GM12878 (cell line): ENCODE data around the gene CACHD1. TPM values are rescaled to one million over a fixed set of nuclear protein-coding genes. Genes with fewer than 3 reads are reported as not detected.

ENCODE experiments used
- ATAC-seq: fragments of 200-7000 bp; cut with Tn5 transposase; 3 replicates; pipeline ENCODE4 v1.9.1; 2020; ENCODE audit warnings: mild to moderate bottlenecking, moderate library complexity
- BruUV-seq: library from RNA; stranded (reverse); fragments of 400-500 nt; replicated peaks from 2 replicates; lab custom pipeline; 2021; lab: Mats Ljungman, UMichigan
- CTCF ChIA-PET: fragments of 300-600 bp; sonication (Branson Sonifier 250); formaldehyde crosslinking; extraction: SDS; loops from one replicate; lab custom pipeline; 2021; ENCODE audit warnings: inconsistent platforms; lab: Yijun Ruan, JAX
- POLR2A ChIA-PET: fragments of 350-600 bp; formaldehyde crosslinking; extraction: SDS; loops from one replicate; lab custom pipeline; 2021; ENCODE audit warnings: inconsistent platforms; lab: Charles Lee
- RAD21 ChIA-PET: fragments of 300-600 bp; sonication (Branson Sonifier 250); formaldehyde crosslinking; loops from one replicate; lab custom pipeline; 2023; ENCODE audit warnings: antibody characterized with exemption; ENCODE audit not compliant: unreplicated experiment; lab: Charles Lee
- SMC1A ChIA-PET: fragments of 300-600 bp; sonication (Branson Sonifier 250); formaldehyde crosslinking; loops from one replicate; lab custom pipeline; 2023; ENCODE audit not compliant: unreplicated experiment, uncharacterized antibody; lab: Charles Lee
- DNase-seq: peaks from one replicate; pipeline ENCODE4 v3.0.0-alpha.2; 2011; ENCODE audit warnings: low read depth, low spot score
- FAIRE-seq: peaks from 3 replicates; lab custom pipeline; 2011; peaks lifted over from hg19 to GRCh38; lab: Jason Lieb, UNC
- H2AFZ ChIP-seq: 2 replicates; pipeline ENCODE4 v1.6.0; 2011; ENCODE audit warnings: low read depth, low read length, control low read depth; ENCODE audit not compliant: control insufficient read depth
- H3K27ac ChIP-seq: 2 replicates; pipeline ENCODE4 v1.5.1; 2011; ENCODE audit warnings: control low read depth; ENCODE audit not compliant: control insufficient read depth, insufficient read depth
- H3K27me3 ChIP-seq, 2 experiments: replicated peaks in 1 of 2; 2 replicates each; pipeline versions ENCODE4 v1.6.0 to v1.6.1; 2011; ENCODE audit warnings: low read length in 1 of 2; ENCODE audit not compliant: control insufficient read depth in 2 of 2, insufficient read depth in 2 of 2
- H3K36me3 ChIP-seq, 2 experiments: 2 replicates each; pipeline ENCODE4 v1.5.1; 2011; ENCODE audit warnings: low read length in 1 of 2; ENCODE audit not compliant: control insufficient read depth in 2 of 2, insufficient read depth in 2 of 2
- H3K4me1 ChIP-seq: 2 replicates; pipeline ENCODE4 v1.6.1; 2011; ENCODE audit warnings: mild to moderate bottlenecking, low read length, moderate library complexity, mixed read lengths; ENCODE audit not compliant: control insufficient read depth, insufficient read depth
- H3K4me2 ChIP-seq: 2 replicates; pipeline ENCODE4 v1.6.0; 2011; ENCODE audit warnings: control low read depth; ENCODE audit not compliant: control insufficient read depth, insufficient read depth
- H3K4me3 ChIP-seq: fragments of 200-600 bp; sonication (generic); 2 replicates; pipeline ENCODE4 v1.5.1; 2016
- H3K79me2 ChIP-seq: 2 replicates; pipeline ENCODE4 v1.6.0; 2011; ENCODE audit warnings: low read length; ENCODE audit not compliant: control insufficient read depth, insufficient read depth
- H3K9ac ChIP-seq: 2 replicates; pipeline ENCODE4 v1.8.0; 2011; ENCODE audit warnings: low read length, control low read depth, mixed read lengths; ENCODE audit not compliant: control insufficient read depth, insufficient read depth
- H3K9me3 ChIP-seq: replicated peaks from 3 replicates; pipeline ENCODE4 v1.5.1; 2011; ENCODE audit warnings: mild to moderate bottlenecking, low read length; ENCODE audit not compliant: control insufficient read depth, insufficient read depth
- H4K20me1 ChIP-seq: 2 replicates; pipeline ENCODE4 v1.6.0; 2011; ENCODE audit not compliant: control insufficient read depth, insufficient read depth
- ATF3 ChIP-seq: IDR thresholded peaks from 2 replicates; pipeline ENCODE4 v1.6.1; 2011; ENCODE audit warnings: low read depth, mild to moderate bottlenecking, low read length, moderate library complexity, borderline replicate concordance; ENCODE audit errors: extremely low read depth
- CHD1 ChIP-seq: IDR thresholded peaks from 2 replicates; pipeline ENCODE4 v1.6.1; 2012; ENCODE audit warnings: low read depth, low read length, improper control_type of control experiment
- IKZF2 ChIP-seq, 2 experiments: fragments of 450-650 bp; IDR thresholded peaks; 2 replicates each; pipeline ENCODE4 v1.6.1; 2017; ENCODE audit warnings: mild to moderate bottlenecking in 2 of 2, moderate library complexity in 2 of 2
- NR2F1 ChIP-seq: fragments of 450-650 bp; conservative IDR thresholded peaks from 2 replicates; pipeline ENCODE4 v1.6.1; 2017; ENCODE audit warnings: mild to moderate bottlenecking
- PAX5 ChIP-seq: IDR thresholded peaks from 2 replicates; pipeline ENCODE4 v1.6.1; 2011; ENCODE audit warnings: low read depth, low read length, borderline replicate concordance
- RELB ChIP-seq: fragments of 450-650 bp; IDR thresholded peaks from 2 replicates; pipeline ENCODE4 v1.6.1; 2017; ENCODE audit warnings: low read depth, mild to moderate bottlenecking, moderate library complexity
- RFX5 ChIP-seq: IDR thresholded peaks from 2 replicates; pipeline ENCODE4 v1.6.1; 2011; ENCODE audit warnings: low read depth, low read length, improper control_type of control experiment
- SREBF2 ChIP-seq: IDR thresholded peaks from 2 replicates; pipeline ENCODE4 v1.6.1; 2012; ENCODE audit warnings: mild to moderate bottlenecking, low read length
- TAF1 ChIP-seq: IDR thresholded peaks from 2 replicates; pipeline ENCODE4 v1.6.1; 2011; ENCODE audit warnings: mild to moderate bottlenecking, low read depth, low read length, borderline replicate concordance
- ZNF217 ChIP-seq: fragments of 450-650 bp; IDR thresholded peaks from 2 replicates; pipeline ENCODE4 v1.6.1; 2017; ENCODE audit warnings: antibody characterized with exemption, mild to moderate bottlenecking
- WGBS: methylation state at CpG from one replicate; pipeline ENCODE4 v1.1.6; 2016; ENCODE audit warnings: low lambda C conversion rate; ENCODE audit not compliant: insufficient replicate concordance, insufficient coverage; ENCODE audit errors: missing lambda C conversion rate; 5-methylcytosine and 5-hydroxymethylcytosine counted together
- in situ Hi-C: fragments of 300-500 bp; cut with MboI; formaldehyde crosslinking; loops from 9 replicates; pipeline ENCODE4 v1.14.3; 2018; ENCODE audit warnings: mixed read lengths
- intact Hi-C: fragments of 100-400 bp; cut with micrococcal nuclease; formaldehyde crosslinking; loops from one replicate; pipeline ENCODE4 v1.14.2; 2022; ENCODE audit not compliant: unreplicated experiment
- polyA plus RNA-seq, 11 experiments: library from polyadenylated mRNA; depleted of rRNA in 4 of 11; unstranded in 6 of 11; stranded (reverse) in 5 of 11; fragments of >200 nt; fragmentation: Nextera tagmentation in 4 of 11; fragmentation: Illumina TruSeq in 1 of 11; extraction: Ambion mirVana in 4 of 11; extraction: Trizol in 1 of 11; gene quantifications; 1 replicate in 1 of 11; 2 replicates in 10 of 11; pipeline versions ENCODE4 v1.2.1 to v1.2.3, GENCODE V29; 2011 to 2016; ENCODE audit warnings: inconsistent platforms in 2 of 11, missing spikeins in 2 of 11, low read depth in 1 of 11
- total RNA-seq, 4 experiments: library from RNA; depleted of rRNA in 3 of 4; stranded (reverse); fragments of >200 nt in 3 of 4; fragmentation: Illumina TruSeq in 1 of 4; extraction: Trizol in 1 of 4; gene quantifications; 2 replicates each; pipeline versions ENCODE4 v1.2.1 to v1.2.3, GENCODE V29; 2013 to 2021
- TF ChIP-seq, protein P1 (sequence below): fragments of 450-650 bp; IDR thresholded peaks from 2 replicates; pipeline ENCODE4 v1.6.1; 2016; ENCODE audit warnings: mild to moderate bottlenecking, moderate library complexity, borderline replicate concordance
- TF ChIP-seq, protein P2 (sequence below), 3 experiments: IDR thresholded peaks in 2 of 3; conservative IDR thresholded peaks in 1 of 3; 2 replicates each; pipeline ENCODE4 v1.5.1; 2011; ENCODE audit warnings: low read depth in 3 of 3, low read length in 3 of 3, mild to moderate bottlenecking in 3 of 3, control low read depth in 2 of 3, moderate library complexity in 2 of 3, inconsistent platforms in 1 of 3, mixed read lengths in 1 of 3; ENCODE audit not compliant: control insufficient read depth in 2 of 3, insufficient read depth in 1 of 3; ENCODE audit errors: extremely low read depth in 1 of 3

Gene CACHD1
- total and polyA plus RNA-seq, 10 of the 15 experiments (the other 5 are each of a cell fraction or from before 2014, with no cell fraction given) = 0.03 TPM; not detected in 9

DNA sequence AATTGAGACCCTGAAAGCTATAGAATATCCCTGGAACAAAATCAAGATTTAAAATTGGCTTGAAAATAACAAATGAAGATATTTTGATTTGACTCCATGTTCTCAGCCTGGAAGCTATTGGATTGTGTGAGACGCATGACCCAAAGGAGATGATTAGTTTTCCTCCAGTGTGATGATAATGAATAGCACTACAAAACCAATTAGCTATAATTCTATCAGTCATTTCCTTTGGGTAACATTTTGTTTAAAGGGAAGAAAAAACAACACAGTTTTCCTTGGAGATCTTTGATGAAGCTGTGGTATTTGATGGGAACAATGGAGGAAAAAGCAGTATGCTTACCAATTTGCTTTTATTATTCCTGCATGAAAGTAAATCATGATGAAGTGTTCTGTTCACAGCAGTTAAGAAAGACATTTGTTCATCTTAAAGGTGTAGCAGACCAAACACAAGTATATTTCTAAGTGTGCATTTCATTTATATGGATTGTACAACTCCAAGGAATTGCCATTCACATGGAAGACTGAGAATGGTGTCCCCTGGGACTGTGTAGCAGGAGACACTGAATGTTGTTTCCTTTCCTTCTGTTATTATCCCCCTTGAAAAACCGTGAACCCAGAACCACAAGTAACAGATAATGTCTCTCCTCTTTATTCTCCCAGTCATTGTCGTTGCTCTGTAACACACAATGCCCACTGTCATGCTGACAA, 111.4 kb downstream of the CACHD1 start:
- ChIA-PET SMC1A (interaction anchor here (1.0 kb wide), 1 partner anchor 8 kb away, joined by 3 read pairs; no protein-coding TSS in a partner anchor), CTCF (interaction anchor here (1.2 kb wide), 1 partner anchor 28 kb away, joined by 3 read pairs; no protein-coding TSS in a partner anchor), POLR2A (no interaction called here), RAD21 (no interaction called here)
- TF ChIP-seq SREBF2 (no peak), RFX5 (no peak), IKZF2 (IDR thresholded peaks at IDR 0.05) (no peak), RELB (no peak), NR2F1 (no peak), ZNF217 (no peak), CHD1 (no peak), PAX5 (no peak), TAF1 (no peak), ATF3 (no peak)
- TF ChIP-seq, protein P1, sequence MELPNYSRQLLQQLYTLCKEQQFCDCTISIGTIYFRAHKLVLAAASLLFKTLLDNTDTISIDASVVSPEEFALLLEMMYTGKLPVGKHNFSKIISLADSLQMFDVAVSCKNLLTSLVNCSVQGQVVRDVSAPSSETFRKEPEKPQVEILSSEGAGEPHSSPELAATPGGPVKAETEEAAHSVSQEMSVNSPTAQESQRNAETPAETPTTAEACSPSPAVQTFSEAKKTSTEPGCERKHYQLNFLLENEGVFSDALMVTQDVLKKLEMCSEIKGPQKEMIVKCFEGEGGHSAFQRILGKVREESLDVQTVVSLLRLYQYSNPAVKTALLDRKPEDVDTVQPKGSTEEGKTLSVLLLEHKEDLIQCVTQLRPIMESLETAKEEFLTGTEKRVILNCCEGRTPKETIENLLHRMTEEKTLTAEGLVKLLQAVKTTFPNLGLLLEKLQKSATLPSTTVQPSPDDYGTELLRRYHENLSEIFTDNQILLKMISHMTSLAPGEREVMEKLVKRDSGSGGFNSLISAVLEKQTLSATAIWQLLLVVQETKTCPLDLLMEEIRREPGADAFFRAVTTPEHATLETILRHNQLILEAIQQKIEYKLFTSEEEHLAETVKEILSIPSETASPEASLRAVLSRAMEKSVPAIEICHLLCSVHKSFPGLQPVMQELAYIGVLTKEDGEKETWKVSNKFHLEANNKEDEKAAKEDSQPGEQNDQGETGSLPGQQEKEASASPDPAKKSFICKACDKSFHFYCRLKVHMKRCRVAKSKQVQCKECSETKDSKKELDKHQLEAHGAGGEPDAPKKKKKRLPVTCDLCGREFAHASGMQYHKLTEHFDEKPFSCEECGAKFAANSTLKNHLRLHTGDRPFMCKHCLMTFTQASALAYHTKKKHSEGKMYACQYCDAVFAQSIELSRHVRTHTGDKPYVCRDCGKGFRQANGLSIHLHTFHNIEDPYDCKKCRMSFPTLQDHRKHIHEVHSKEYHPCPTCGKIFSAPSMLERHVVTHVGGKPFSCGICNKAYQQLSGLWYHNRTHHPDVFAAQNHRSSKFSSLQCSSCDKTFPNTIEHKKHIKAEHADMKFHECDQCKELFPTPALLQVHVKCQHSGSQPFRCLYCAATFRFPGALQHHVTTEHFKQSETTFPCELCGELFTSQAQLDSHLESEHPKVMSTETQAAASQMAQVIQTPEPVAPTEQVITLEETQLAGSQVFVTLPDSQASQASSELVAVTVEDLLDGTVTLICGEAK = no peak
- TF ChIP-seq, protein P2, sequence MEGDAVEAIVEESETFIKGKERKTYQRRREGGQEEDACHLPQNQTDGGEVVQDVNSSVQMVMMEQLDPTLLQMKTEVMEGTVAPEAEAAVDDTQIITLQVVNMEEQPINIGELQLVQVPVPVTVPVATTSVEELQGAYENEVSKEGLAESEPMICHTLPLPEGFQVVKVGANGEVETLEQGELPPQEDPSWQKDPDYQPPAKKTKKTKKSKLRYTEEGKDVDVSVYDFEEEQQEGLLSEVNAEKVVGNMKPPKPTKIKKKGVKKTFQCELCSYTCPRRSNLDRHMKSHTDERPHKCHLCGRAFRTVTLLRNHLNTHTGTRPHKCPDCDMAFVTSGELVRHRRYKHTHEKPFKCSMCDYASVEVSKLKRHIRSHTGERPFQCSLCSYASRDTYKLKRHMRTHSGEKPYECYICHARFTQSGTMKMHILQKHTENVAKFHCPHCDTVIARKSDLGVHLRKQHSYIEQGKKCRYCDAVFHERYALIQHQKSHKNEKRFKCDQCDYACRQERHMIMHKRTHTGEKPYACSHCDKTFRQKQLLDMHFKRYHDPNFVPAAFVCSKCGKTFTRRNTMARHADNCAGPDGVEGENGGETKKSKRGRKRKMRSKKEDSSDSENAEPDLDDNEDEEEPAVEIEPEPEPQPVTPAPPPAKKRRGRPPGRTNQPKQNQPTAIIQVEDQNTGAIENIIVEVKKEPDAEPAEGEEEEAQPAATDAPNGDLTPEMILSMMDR (IDR thresholded peaks at IDR 0.05 in 2 of 3, conservative IDR thresholded peaks at IDR 0.05 in 1 of 3; ENCODE audit: control insufficient read depth in 2 of 3, extremely low read depth in 1 of 3, insufficient read depth in 1 of 3, low read depth in 3 of 3, low read length in 3 of 3) = no peak
- ATAC-seq (no peak), FAIRE-seq (no peak), DNase-seq (no peak)
- Histone ChIP-seq H4K20me1 (no peaks in the 10 kb centered on the region), H3K9me3 (no peaks in the 10 kb centered on the region), H3K9ac (no peak overlapping the region), H3K27me3 (no peaks in the 10 kb centered on the region), H3K4me3 (no peak overlapping the region), H2AFZ (no peak overlapping the region), H3K27ac (no peak overlapping the region), H3K79me2 (no peaks in the 10 kb centered on the region), H3K4me1 (no peaks in the 10 kb centered on the region), H3K4me2 (no peak overlapping the region), H3K36me3 (no peaks in the 10 kb centered on the region)
- intact Hi-C loops = no loop called here
- no TSS peak for BruUV-seq
- WGBS = 19% methylated on average over 3 of the region's 3 CpGs
- in situ Hi-C loops = no loop called here
